Suprapubic skin (tissue), 3 donors: ENCODE measurements around the gene AUTS2.

Experiments used
- POLR2A ChIP-seq, 2 donors: fragments of 450-650 bp; IDR thresholded peaks; one replicate each; pipeline ENCODE4 v1.6.1; 2017; ENCODE audit warnings: antibody characterized with exemption in 2 of 2, mild to moderate bottlenecking in 2 of 2, moderate library complexity in 2 of 2
- TF ChIP-seq, protein P1 (sequence below), 2 donors: fragments of 200-600 bp in 1 of 2; fragments of 450-650 bp in 1 of 2; sonication (generic) in 1 of 2; IDR thresholded peaks; one replicate each; pipeline ENCODE4 v1.5.1; 2016 to 2019; ENCODE audit warnings: antibody characterized with exemption in 2 of 2, mild to moderate bottlenecking in 1 of 2, moderate library complexity in 1 of 2

DNA sequence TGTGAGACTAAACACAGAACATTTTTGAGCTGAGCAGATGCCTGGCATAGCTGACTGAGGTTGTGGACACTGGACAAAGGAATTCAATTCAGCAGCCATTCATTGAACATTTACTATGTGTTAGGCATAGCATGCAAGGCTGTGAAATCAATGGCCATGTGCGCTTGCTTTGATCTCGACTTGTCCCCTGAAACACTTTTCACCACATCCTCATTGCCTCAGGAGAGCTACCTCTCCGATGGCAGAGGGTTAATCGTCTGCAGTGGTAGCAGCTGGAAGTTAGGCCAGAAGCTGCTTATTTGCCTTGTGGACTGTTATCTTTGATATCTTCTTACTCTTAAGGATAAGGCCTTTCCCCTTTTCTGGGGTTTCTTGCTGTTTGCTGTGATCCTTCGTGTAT, 297.8 kb downstream of the AUTS2 start:
- TF ChIP-seq, protein P1, sequence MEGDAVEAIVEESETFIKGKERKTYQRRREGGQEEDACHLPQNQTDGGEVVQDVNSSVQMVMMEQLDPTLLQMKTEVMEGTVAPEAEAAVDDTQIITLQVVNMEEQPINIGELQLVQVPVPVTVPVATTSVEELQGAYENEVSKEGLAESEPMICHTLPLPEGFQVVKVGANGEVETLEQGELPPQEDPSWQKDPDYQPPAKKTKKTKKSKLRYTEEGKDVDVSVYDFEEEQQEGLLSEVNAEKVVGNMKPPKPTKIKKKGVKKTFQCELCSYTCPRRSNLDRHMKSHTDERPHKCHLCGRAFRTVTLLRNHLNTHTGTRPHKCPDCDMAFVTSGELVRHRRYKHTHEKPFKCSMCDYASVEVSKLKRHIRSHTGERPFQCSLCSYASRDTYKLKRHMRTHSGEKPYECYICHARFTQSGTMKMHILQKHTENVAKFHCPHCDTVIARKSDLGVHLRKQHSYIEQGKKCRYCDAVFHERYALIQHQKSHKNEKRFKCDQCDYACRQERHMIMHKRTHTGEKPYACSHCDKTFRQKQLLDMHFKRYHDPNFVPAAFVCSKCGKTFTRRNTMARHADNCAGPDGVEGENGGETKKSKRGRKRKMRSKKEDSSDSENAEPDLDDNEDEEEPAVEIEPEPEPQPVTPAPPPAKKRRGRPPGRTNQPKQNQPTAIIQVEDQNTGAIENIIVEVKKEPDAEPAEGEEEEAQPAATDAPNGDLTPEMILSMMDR (IDR thresholded peaks at IDR 0.05), result no peak
- TF ChIP-seq POLR2A (IDR thresholded peaks at IDR 0.05), result no peak
